ENCODE results near the gene NDFIP2. TPM values are rescaled to one million over a fixed set of nuclear protein-coding genes. Genes with fewer than 3 reads are reported as not detected.

Gene NDFIP2
- total RNA-seq, 1 experiment from 2014 or later = 31.0 TPM

- H4K8ac ChIP-seq (replicated peaks; ENCODE audit: insufficient read length, low read depth, low read length) = no peak overlapping the region
- H3K23ac ChIP-seq (ENCODE audit: insufficient read length, low read depth, low read length) = no peak overlapping the region
- no peaks in the 10 kb centered on the region for H3K9me3 Mint-ChIP-seq
- no peaks in the 10 kb centered on the region for H3K79me1 ChIP-seq (ENCODE audit: insufficient read depth, low read depth, low read length, poor library complexity, severe bottlenecking)
- no peak overlapping the region for H4K91ac ChIP-seq (ENCODE audit: insufficient read length, low read depth, low read length)
- no peaks in the 10 kb centered on the region for H3K27me3 Mint-ChIP-seq (ENCODE audit: low read depth)
- H2BK12ac ChIP-seq (ENCODE audit: insufficient read length, low read depth, low read length) = no peak overlapping the region
- no CpG with 5 or more reads among the region's 3 CpGs for WGBS (ENCODE audit: extremely low coverage, insufficient read length, low lambda C conversion rate)
- H2BK15ac ChIP-seq (ENCODE audit: low read depth, low read length) = 0 out of 2 replicates have a peak overlapping the region, but pooled peaks have one; percentile 13
- H3K9me3 ChIP-seq (ENCODE audit: control insufficient read depth, low read depth, low read length) = no peaks in the 10 kb centered on the region
- no peak overlapping the region for H3T11ph ChIP-seq (ENCODE audit: low read length)
- H3K18ac ChIP-seq (ENCODE audit: insufficient read length, low read depth, low read length) = no peak overlapping the region
- H3K4me1 Mint-ChIP-seq = peaks cover 14 to 16% of the 10 kb centered on the region in 2 experiments
- no peaks in the 10 kb centered on the region for H4K20me1 ChIP-seq (ENCODE audit: control insufficient read depth, insufficient read depth, insufficient read length)
- H2AFZ ChIP-seq (ENCODE audit: low read length) = no peak overlapping the region
- H3K27ac ChIP-seq (ENCODE audit: insufficient read length, low read depth, low read length) = no peak overlapping the region
- H3K56ac ChIP-seq (ENCODE audit: insufficient read length, low read depth, low read length) = no peak overlapping the region
- H3K36me3 Mint-ChIP-seq (ENCODE audit: insufficient read depth in 1 of 3, low read depth in 3 of 3) = no peaks in the 10 kb centered on the region
- H3K79me2 ChIP-seq (ENCODE audit: insufficient read depth, low read length) = no peaks in the 10 kb centered on the region
- no peaks in the 10 kb centered on the region for H3K23me2 ChIP-seq (ENCODE audit: insufficient read length, low read depth, low read length, poor library complexity, severe bottlenecking)
- no peak overlapping the region for H2BK5ac ChIP-seq (ENCODE audit: insufficient read length, low read length)
- no peak overlapping the region for H3K14ac ChIP-seq (ENCODE audit: insufficient read depth, low read length)
- TF ChIP-seq CTCF (conservative IDR thresholded peaks at IDR 0.05) = no peak
- H2BK120ac ChIP-seq (ENCODE audit: low read depth, low read length, poor library complexity, severe bottlenecking) = no peak overlapping the region
- H3K27ac Mint-ChIP-seq = no peak overlapping the region
- H3K4me1 ChIP-seq (ENCODE audit: insufficient read depth, low read length) = no peaks in the 10 kb centered on the region; the same call in 1 of the 2 replicates
- no peak overlapping the region for H3K9ac ChIP-seq (ENCODE audit: extremely low read depth, insufficient read length, low read length)
- peak; percentile 42 for DNase-seq
- no peak overlapping the region for H4K5ac ChIP-seq (ENCODE audit: insufficient read length, low read depth, low read length)
- H2AK5ac ChIP-seq (ENCODE audit: insufficient read length, low read length) = no peak overlapping the region
- H2BK20ac ChIP-seq (ENCODE audit: low read depth, low read length, poor library complexity, severe bottlenecking) = no peak overlapping the region
- H3K4me3 Mint-ChIP-seq = no peak overlapping the region
- H3K4me2 ChIP-seq (ENCODE audit: insufficient read depth, insufficient read length, low read length) = no peak overlapping the region
- no peaks in the 10 kb centered on the region for H3K27me3 ChIP-seq (ENCODE audit: insufficient read depth, low read length)
- no peak overlapping the region for H3K4ac ChIP-seq (ENCODE audit: low read depth, low read length)
These were observed 29.4 kb upstream of the NDFIP2 start for GRCh38 chr13:79451500-79451962.

Data from H9 (cell line).